A673 (cell line): ENCODE results near the gene FGD6.

Experiments used
- CTCF ChIP-seq: fragments of 300-800, 200-600 bp; sonication (generic); conservative IDR thresholded peaks from 2 replicates; pipeline ENCODE4 v1.5.1; 2017; ENCODE audit warnings: low read depth, mild to moderate bottlenecking, antibody characterized with exemption, low read length, moderate library complexity, mixed read lengths
- EZH2 ChIP-seq: fragments of 200-600 bp; sonication (generic); IDR thresholded peaks from 2 replicates; pipeline ENCODE4 v1.6.1; 2017; ENCODE audit warnings: borderline replicate concordance, low read depth, mild to moderate bottlenecking, mixed read lengths, antibody characterized with exemption, low read length; ENCODE audit not compliant: poor library complexity, severe bottlenecking

DNA sequence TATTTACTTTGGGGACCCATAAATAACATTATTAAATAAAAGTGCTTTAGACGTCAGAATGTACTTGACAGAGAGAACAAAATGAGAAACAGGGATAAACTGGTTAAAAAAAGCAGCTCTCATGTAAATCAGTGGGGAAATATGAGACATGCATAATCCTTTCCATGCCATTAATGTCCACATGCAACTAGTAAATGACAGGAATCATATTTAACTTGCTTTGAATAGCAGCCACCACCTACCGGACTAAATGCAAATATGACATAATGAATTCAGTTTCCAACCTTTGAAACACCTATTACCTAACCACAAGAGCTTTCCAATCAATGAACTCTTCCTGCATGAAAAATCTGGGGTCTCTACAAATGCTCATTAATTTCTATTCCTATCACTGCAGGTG is 19.6 kb downstream of the FGD6 start:
- no peak for TF ChIP-seq CTCF
- TF ChIP-seq EZH2 = no peak
